Measurements from ENCODE around the gene IL17RD.

Gene IL17RD

GRCh38 chr3:57151749-57152148 lies 13.4 kb downstream of the IL17RD start:
- no peak overlapping the region for H3K4me3 ChIP-seq (ENCODE audit: low read depth, low read length)
- TF ChIP-seq, protein P1, sequence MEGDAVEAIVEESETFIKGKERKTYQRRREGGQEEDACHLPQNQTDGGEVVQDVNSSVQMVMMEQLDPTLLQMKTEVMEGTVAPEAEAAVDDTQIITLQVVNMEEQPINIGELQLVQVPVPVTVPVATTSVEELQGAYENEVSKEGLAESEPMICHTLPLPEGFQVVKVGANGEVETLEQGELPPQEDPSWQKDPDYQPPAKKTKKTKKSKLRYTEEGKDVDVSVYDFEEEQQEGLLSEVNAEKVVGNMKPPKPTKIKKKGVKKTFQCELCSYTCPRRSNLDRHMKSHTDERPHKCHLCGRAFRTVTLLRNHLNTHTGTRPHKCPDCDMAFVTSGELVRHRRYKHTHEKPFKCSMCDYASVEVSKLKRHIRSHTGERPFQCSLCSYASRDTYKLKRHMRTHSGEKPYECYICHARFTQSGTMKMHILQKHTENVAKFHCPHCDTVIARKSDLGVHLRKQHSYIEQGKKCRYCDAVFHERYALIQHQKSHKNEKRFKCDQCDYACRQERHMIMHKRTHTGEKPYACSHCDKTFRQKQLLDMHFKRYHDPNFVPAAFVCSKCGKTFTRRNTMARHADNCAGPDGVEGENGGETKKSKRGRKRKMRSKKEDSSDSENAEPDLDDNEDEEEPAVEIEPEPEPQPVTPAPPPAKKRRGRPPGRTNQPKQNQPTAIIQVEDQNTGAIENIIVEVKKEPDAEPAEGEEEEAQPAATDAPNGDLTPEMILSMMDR (IDR thresholded peaks at IDR 0.05; ENCODE audit: low read depth, low read length), result no peak

DNA sequence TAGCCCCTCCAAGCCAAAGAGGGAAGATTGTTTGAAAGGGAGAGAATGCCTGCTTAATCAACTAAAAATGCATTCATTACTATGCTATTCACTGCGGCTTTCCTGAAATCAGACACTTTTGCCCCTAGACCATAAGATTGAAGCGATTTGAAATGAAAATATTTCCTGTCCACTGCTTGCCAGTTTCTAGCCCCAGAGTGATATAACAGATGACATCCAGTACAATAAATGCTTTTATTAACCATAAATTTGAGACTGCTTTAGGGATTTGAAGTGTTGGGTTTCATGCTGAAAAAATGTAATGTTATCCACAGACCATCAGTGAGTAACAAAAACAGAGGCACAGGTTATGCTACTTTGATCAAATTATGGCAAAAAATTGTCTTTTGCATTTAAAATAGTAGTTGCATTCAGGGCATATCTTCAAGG lies 14.1 kb downstream of the IL17RD start:
- no peak overlapping the region for H3K4me3 ChIP-seq (ENCODE audit: low read depth, low read length)
- TF ChIP-seq, protein P1 (IDR thresholded peaks at IDR 0.05; ENCODE audit: low read depth, low read length), result no peak

DNA sequence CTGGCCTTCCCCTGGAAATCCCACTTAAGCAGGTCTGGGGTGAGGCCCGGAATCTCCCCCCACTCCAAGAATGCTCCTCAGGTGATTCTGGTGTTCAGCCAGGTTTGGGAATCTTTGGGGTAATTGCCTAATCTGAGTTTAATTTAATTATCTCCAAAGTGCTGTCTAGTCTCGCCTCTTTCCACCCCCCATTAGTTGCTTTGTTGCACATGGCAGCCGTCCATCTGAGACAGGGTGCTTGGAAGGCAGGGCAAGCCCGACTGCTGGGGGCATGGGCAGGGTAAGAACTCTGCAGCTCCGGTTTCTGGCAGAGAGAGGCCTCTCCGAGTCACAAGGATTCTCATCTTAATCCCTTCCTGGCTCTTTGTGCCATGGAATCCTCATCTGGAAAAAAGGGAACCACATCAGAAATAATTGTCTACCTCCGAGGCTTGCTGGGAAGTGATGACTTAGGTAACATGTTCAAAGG lies 15.0 kb downstream of the IL17RD start:
- H3K4me3 ChIP-seq (ENCODE audit: low read depth, low read length), result no peak overlapping the region
- TF ChIP-seq, protein P1 (IDR thresholded peaks at IDR 0.05; ENCODE audit: low read depth, low read length), result no peak

DNA sequence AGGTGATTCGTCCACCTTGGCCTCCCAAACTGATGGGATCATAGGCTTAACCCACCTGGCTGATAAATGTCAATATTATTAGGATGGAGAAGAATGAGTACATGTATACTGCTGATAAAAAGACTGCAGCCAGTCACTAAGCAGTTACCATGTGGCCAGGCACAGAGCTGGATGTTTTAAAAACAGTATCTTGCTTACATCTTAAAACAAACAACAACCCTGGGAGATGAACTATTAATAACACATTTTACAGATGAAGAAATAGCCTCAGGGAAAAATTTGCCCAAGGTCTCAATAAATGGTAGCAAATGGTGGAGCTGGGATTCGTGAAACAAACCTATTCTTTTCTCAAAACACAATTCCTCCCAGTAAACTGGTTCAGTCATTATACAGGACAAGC lies 18.1 kb downstream of the IL17RD start:
- H3K4me3 ChIP-seq (ENCODE audit: low read depth, low read length), result no peak overlapping the region
- TF ChIP-seq, protein P1 (IDR thresholded peaks at IDR 0.05; ENCODE audit: low read depth, low read length), result no peak

DNA sequence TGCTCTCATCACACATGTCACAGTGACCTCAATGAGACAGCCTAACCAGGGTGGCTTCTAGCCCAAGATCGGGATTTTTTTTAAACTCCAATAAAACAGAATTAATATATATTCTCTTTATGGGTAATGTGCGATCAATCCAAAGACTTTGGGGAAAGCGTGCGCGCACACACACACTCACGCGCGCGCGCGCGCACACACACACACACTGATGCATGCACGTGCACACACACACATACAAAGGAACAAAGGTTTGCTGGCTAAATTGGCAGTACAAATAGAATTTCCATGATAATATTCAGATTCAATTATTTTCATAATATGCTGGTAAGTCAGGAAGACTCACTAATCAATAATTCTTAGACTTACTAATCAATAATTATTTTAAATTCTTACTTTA lies 19.3 kb downstream of the IL17RD start:
- no peak overlapping the region for H3K4me3 ChIP-seq (ENCODE audit: low read depth, low read length)
- TF ChIP-seq, protein P1 (IDR thresholded peaks at IDR 0.05; ENCODE audit: low read depth, low read length), result no peak

GRCh38 chr3:57144952-57145351 lies 20.2 kb downstream of the IL17RD start:
- H3K4me3 ChIP-seq (ENCODE audit: low read depth, low read length), result no peak overlapping the region
- TF ChIP-seq, protein P1 (IDR thresholded peaks at IDR 0.05; ENCODE audit: low read depth, low read length), result no peak

DNA sequence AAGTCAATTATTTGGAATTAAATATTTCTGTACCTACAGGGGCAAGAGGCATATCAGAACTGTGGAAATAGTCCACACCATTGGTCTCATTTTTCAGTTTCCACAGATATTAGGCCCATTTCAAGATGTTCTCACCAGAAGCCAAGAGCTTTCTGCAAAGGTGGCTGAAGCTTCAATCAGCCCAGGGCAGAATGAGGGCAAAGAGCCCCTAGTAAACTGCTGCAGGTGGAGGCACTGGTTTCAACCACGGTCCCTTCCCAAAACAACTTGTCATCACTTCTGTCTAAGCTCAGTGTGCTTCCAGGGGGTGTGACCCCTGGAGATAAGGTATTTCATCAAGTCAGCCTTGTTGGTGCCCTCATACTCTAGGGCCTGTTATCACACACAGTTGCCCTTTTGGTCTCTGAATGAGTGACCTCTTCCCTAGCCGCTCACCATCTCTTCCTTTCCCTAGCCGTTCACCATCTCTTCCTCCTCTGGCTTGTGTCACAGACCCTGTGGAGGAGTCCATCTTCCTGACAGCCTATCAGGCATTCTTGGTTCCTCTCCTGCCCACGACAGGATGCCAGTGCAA lies 21.2 kb downstream of the IL17RD start:
- H3K4me3 ChIP-seq (ENCODE audit: low read depth, low read length), result no peak overlapping the region
- TF ChIP-seq, protein P1 (IDR thresholded peaks at IDR 0.05; ENCODE audit: low read depth, low read length), result no peak

All from WI38 (cell line).